ENCODE results near the gene TSHZ3.

TSHZ3 gene

GRCh38 chr19:31283701-31284100, 65.5 kb downstream of the TSHZ3 start:
- no peak for DNase-seq (ENCODE audit: low spot score)

GRCh38 chr19:31282346-31282745, 66.9 kb downstream of the TSHZ3 start:
- DNase-seq (ENCODE audit: low spot score): no peak

GRCh38 chr19:31280287-31281006, 68.8 kb downstream of the TSHZ3 start:
- no peak for DNase-seq (ENCODE audit: low spot score)

GRCh38 chr19:31279436-31279765, 69.8 kb downstream of the TSHZ3 start:
- no peak for DNase-seq (ENCODE audit: low spot score)

GRCh38 chr19:31278555-31279435, 70.4 kb downstream of the TSHZ3 start:
- DNase-seq (ENCODE audit: low spot score): no peak

GRCh38 chr19:31277516-31277915, 71.7 kb downstream of the TSHZ3 start:
- DNase-seq (ENCODE audit: low spot score): no peak

- no peak for DNase-seq (ENCODE audit: low spot score)
Measured at GRCh38 chr19:31276831-31277230, 72.4 kb downstream of the TSHZ3 start.

- no peak for DNase-seq (ENCODE audit: low spot score)
Measured at GRCh38 chr19:31275068-31275334, 74.2 kb downstream of the TSHZ3 start.

GRCh38 chr19:31274251-31275067, 74.8 kb downstream of the TSHZ3 start:
- no peak for DNase-seq (ENCODE audit: low spot score)

- DNase-seq (ENCODE audit: low spot score): no peak
Measured at GRCh38 chr19:31272583-31273106, 76.6 kb downstream of the TSHZ3 start.

- no peak for DNase-seq (ENCODE audit: low spot score)
Measured at GRCh38 chr19:31271306-31271911, 77.8 kb downstream of the TSHZ3 start.

- DNase-seq (ENCODE audit: low spot score): no peak
Measured at GRCh38 chr19:31270897-31271296, 78.3 kb downstream of the TSHZ3 start.

GRCh38 chr19:31269425-31270127, 79.7 kb downstream of the TSHZ3 start:
- DNase-seq (ENCODE audit: low spot score): no peak

- DNase-seq (ENCODE audit: low spot score): no peak
Measured at GRCh38 chr19:31268751-31269383, 80.4 kb downstream of the TSHZ3 start.

GRCh38 chr19:31266731-31267130, 82.5 kb downstream of the TSHZ3 start:
- no peak for DNase-seq (ENCODE audit: low spot score)

GRCh38 chr19:31266196-31266595, 83.0 kb downstream of the TSHZ3 start:
- no peak for DNase-seq (ENCODE audit: low spot score)

- no peak for DNase-seq (ENCODE audit: low spot score)
Measured at GRCh38 chr19:31264041-31264778, 85.0 kb downstream of the TSHZ3 start.

- no peak for DNase-seq (ENCODE audit: low spot score)
Measured at GRCh38 chr19:31263328-31263727, 85.9 kb downstream of the TSHZ3 start.

- DNase-seq (ENCODE audit: low spot score): no peak
Measured at GRCh38 chr19:31262725-31263191, 86.5 kb downstream of the TSHZ3 start.

- DNase-seq (ENCODE audit: low spot score): no peak
Measured at GRCh38 chr19:31261603-31262212, 87.5 kb downstream of the TSHZ3 start.
